ENCODE results near the gene GP1BA.

DNA sequence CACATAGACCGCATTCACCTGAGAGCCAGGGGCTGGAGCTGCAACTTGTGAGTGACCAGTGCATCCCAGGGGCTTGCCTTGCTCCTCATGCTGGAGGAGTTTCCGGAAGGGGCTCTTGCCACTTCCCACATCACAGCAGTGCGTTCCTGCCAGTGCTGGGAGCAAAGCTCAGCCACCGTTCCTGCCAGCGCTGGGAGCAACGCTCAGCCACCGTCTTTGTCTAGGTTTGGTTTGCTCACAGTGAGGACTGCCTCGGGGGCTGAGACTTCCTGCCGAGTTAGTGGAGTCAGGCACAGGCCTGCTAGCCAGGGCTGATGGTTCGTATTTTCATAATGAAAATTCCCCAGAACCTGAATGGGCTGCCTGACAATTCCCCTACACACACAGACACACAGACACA, 23.8 kb upstream of the GP1BA start:
- TF ChIP-seq, protein P1, sequence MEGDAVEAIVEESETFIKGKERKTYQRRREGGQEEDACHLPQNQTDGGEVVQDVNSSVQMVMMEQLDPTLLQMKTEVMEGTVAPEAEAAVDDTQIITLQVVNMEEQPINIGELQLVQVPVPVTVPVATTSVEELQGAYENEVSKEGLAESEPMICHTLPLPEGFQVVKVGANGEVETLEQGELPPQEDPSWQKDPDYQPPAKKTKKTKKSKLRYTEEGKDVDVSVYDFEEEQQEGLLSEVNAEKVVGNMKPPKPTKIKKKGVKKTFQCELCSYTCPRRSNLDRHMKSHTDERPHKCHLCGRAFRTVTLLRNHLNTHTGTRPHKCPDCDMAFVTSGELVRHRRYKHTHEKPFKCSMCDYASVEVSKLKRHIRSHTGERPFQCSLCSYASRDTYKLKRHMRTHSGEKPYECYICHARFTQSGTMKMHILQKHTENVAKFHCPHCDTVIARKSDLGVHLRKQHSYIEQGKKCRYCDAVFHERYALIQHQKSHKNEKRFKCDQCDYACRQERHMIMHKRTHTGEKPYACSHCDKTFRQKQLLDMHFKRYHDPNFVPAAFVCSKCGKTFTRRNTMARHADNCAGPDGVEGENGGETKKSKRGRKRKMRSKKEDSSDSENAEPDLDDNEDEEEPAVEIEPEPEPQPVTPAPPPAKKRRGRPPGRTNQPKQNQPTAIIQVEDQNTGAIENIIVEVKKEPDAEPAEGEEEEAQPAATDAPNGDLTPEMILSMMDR (IDR thresholded peaks at IDR 0.05), result no peak
- no peak for TF ChIP-seq POLR2A (IDR thresholded peaks at IDR 0.05)
